ENCODE measurements around the gene IFI30. TPM values are rescaled to one million over a fixed set of nuclear protein-coding genes. Genes with fewer than 3 reads are reported as not detected.

Gene IFI30
- 8.0 and 8.5 TPM in 2 replicates for total RNA-seq

DNA sequence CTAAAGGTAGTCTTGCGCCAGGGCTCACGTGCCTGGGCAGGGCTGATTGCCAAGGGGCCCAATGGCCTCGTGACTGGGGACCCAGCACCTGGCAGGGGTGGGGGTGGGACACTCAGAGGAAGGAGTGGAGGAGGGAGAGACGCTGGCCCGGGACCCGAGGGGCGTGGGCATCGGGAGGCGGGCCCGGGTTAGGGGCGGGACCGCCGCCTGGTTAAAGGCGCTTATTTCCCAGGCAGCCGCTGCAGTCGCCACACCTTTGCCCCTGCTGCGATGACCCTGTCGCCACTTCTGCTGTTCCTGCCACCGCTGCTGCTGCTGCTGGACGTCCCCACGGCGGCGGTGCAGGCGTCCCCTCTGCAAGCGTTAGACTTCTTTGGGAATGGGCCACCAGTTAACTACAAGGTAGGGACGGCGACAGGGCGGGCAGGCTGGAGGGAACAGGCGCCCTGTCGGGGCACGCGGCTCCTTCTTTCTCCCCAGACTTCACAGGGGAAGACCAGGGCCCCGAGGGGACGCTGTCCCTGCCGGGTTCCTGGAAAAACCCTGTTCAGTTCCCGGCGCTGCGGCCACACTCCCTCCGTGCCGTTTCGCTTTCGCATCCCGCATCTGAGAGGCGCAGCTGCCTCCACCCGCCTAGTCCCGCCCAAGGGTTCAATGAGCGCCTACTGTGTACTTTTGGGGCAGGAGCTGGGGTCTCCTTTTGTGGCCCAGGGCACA is at the start of gene IFI30:
Gene IFI30, plus strand, starts transcription at position 242 of the 717 bp plus-strand sequence. Its CDS starts 29 bp downstream, at position 271.
- peak; percentile 39 for DNase-seq

DNA sequence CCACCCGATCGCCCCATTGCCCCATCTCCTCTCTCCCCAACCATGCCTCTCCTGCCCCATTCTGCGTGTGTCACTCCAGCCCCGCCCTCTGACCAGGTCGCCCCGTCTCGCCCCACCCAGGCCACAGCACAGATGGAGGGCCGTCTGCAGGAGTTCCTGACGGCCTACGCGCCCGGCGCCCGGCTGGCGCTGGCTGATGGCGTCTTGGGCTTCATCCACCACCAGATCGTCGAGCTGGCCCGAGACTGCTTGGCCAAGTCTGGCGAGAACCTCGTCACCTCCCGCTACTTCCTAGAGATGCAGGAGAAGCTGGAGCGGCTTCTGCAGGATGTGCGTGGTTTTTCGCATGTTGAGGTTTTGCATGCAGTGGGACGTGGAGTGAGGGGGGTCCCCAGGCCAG is 49.8 kb upstream of the IFI30 start:
- DNase-seq: no peak

DNA sequence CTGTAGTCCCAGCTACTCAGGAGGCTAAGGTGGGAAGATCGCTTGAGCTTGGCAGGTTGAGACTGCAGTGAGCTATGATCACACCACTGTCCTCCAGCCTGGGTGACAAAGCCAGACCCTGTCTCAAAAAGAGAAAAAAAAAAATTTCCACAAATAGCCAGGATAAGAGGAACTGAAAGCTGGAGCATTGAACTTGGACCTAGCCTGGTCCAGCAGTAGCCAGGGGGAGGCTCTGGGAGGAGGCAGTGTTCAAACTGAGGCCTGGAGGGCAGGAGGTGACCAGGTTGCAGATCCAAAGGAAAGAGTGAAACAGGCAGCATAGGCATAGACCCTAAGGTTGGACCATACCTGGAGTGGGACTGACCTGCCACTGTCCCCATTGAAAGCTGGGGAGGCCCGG is 47.5 kb upstream of the IFI30 start:
- DNase-seq: no peak

DNA sequence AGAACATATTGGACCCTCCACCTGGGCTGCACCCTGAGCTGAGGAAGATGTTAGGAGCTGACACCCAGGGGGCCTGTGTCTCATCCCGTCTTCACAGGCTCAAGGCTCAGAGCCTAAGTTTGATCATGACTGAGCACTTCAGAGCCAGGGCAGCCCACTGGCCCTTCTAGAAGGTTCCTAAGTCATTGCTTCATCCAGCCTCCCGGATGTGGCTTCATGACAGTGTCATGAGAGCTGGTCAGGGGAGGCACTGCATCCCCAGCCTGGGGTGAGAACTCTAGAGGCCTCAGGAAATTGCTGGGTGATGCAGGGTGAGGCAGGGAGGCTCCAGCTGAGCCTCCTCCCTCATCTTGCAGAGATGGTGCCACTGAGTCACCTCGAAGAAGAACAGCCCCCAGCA is 45.6 kb upstream of the IFI30 start:
- no peak for DNase-seq

DNA sequence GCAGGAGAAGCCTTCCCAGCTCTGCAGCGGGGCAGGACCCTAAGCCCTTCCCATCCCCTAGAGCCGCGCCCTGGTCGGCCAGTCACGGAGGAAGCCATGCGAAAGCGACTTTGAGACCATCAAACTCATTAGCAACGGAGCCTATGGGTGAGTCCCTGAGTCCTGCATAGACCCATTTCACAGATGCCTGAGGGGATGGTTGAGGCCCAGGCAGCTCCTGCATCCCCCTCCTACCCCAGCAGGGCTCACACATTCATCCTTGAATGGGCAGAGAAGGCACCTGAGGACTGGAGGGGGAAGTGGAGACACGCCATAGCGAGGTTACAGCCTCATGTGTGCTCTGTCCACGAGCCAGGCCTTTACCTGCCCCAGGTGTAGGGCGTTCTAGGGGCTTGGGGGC is 44.8 kb upstream of the IFI30 start:
- DNase-seq: no peak

DNA sequence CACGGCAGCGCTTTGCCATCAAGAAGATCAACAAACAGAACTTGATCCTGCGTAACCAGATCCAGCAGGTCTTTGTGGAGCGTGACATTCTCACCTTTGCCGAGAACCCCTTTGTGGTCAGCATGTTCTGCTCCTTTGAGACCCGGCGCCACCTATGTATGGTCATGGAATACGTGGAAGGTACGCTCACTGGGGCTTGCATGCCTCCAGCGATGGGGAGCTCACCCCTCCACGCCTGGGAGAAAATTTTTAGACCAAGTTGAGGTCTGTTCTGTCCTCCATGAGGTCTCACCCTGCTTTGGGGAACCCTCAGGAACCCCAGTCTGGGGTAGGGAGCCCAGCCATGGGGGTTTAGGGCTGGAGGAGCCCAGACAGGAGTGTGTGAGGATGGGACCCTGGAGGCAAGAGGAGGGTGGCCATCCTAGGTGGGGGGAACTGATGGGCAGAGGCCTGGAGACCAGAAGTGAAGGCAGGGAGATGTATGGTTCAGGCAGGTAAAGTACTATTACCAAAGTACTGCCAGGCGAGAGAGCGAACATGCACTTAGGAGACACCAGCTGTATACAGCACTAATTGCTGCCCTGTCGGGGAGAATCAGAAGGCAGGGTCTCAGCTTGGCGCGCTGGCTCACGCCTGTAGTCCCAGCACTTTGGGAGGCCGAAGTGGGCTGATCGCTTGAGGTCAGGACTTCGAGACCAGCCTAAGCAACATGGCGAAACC is 42.9 kb upstream of the IFI30 start:
- DNase-seq: no peak

DNA sequence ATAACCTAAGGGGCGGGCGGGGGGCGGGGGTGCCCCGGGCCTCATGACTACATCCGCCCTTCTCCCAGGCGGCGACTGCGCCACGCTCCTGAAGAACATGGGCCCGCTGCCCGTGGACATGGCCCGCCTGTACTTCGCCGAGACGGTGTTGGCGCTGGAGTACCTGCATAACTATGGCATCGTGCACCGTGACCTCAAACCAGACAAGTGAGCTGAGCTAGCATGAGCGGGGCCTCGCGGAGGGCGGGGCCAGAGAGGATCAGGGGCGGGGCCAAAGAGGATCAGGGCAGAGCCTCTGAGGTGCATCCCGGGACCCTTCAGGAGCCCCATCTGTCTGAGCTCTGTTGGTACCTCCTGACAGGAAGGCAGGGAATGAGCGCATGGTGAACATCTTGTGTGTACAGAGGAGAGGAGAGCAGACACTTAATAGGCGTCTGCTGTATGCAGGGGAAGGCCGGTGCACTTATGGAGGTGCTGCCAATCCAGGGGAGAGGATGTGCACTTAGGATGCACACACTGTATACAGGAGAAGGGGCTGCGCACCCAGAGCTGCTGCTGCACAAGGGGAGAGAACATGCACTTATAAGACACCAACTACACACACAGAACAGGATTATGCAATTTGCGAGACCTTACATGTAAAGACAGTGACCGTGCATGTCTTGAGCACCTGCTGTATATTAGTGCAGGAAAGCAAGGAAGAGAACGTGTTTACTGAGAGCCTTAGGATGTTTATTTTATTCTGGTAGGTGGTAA is 41.6 kb upstream of the IFI30 start:
- DNase-seq: no peak

DNA sequence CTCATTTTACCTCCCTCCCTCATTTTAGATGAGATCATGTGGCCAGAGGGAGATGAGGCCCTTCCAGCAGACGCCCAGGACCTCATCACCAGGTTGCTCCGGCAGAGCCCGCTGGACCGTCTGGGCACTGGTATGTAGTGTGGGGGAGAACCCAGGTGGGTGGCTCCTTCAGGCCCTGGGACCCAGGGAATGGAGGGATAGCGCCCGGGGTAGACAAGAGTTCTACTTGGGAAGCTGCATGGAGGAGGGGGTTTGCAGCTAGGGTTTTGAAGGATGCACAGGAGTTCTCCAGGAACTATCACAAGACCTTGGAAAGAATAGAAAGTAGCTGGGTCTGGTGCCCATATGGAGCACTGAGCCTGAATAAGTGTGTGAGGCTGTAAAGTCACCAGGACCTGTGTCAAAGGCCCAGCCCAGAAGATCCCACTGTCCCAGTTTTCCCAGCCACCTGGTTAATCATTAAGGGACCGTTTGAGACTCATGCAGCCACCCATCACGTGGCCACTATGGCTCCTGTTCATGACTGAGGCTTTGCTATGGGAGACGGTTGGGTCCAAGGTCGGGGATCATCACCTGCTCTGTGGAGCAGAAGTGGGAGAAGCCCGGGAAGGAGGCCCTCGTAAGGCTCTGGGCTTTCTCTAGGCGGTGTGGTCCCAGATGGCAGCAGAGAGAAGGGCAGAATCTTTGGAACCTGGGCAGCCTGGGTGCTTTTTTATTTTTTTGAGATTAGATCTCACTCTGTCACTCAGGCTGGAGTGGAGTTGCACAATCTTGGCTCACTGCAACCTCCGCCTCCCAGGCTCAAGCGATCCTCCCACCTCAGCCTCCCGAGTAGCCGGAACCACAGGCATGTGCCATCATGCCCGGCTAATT is 37.7 kb upstream of the IFI30 start:
- DNase-seq: no peak

DNA sequence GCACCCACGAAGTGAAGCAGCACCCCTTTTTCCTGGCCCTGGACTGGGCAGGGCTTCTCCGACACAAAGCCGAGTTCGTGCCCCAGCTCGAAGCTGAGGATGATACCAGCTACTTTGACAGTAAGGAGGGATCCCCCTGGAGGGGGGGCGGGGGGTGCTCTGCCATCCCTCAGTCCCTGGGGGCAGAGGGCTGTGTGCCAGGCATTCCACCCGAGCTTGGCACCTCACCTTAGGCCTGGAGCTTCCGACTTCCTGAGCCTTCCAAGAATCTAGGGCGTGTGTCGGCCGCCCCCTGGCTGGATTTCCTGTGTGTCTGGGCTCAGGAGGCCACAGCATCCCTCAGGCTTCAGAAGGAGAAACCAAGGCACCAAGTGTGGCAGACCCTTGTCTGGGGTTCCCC is 36.4 kb upstream of the IFI30 start:
- no peak for DNase-seq

DNA sequence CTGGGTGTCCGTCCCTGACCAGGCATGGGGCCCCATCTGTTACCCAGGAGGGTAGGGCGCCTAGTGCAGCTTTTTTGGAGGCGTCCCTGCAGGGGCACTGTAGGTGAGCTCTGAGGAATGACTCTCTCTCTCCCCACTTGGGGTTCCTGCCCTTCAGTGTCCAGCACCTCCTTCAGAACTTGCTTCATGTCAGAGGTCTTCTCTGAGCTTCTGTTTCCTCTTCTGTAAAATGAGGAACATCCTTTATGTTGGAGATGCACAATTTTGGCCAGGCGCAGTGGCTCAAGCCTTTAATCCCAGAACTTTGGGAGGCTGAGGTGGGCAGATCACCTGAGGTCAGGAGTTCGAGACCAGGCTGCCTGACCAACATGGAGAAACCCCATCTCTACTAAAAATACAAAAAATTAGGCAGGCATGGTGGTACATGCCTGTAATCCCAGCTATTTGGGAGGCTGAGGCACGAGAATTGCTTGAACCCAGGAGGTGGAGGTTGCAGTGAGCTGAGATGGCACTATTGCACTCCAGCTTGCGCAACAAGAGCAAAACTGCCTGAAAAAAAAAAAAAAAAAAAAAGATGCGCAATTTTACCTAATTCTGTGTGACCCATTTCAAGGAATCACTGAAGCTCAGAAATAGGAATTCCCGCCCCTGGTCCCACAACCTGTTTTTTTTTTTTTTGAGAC is 35.8 kb upstream of the IFI30 start:
- no peak for DNase-seq

DNA sequence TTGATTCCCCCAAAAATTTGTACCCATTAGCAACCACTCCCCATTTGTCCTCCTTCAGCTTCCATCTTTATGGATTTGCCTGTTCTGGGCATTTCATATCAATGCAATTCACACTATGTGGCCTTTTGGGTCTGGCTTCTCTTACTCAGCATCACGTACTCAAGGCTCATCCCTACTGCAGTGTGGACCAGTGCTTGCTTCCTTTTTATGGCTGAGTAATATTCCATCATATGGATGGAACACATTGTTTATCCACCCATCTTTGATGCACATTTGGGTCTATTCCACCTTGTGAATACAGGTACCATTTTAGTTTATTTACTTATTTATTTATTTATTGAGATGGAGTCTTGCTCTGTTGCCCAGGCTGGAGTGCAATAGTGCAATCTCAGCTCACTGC is 33.1 kb upstream of the IFI30 start:
- DNase-seq: no peak

DNA sequence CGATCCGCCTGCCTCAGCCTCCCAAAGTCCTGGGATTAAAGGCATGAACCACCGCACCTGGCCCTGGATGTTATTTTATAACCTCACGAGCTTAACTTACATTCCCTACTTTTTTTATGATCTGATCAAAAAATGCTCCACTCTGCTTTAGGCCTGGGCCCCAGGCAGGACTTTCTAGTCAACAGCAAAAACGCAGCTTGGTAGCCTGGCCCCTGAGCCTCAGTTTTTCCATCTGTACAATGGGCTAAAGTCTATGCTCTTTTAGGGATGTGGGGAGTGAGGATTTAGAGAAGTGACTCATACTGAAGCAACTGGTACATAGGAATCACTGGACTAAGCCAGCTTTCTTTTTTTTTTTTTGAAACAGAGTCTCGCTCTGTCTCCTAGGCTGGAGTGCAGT is 32.6 kb upstream of the IFI30 start:
- DNase-seq: no peak

DNA sequence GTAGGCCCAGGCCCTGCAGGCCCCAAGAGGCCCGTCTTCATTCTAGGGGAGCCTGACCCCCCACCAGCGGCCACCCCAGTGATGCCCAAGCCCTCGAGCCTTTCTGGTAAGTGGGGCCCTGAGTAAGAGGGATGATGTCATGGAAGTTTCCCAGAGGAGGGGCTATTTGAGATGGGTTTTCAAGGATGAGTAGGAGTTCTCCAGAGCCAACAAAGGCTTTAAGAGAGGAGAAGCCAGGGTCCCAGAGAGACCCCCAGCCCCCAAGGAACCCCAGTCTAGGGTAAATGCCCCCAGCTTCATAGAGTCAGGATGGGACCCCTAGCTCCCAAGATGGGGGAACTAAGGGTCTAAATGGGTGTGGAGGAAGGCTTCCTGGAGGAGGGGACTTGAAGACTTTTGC is 29.7 kb upstream of the IFI30 start:
- DNase-seq: no peak

DNA sequence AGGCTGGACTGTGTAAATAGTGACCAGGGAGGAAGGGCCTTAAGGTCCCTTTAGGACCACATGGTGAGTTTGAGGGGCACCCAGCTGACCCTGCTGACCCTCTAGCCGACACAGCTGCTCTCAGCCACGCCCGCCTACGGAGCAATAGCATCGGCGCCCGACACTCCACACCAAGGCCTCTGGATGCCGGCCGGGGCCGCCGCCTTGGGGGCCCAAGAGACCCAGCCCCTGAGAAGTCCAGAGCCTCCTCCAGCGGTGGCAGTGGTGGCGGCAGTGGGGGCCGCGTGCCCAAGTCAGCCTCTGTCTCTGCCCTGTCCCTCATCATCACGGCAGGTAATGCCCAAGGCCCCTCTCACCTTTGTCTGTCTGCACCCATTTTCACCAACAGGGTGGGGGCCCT is 29.3 kb upstream of the IFI30 start:
- no peak for DNase-seq

DNA sequence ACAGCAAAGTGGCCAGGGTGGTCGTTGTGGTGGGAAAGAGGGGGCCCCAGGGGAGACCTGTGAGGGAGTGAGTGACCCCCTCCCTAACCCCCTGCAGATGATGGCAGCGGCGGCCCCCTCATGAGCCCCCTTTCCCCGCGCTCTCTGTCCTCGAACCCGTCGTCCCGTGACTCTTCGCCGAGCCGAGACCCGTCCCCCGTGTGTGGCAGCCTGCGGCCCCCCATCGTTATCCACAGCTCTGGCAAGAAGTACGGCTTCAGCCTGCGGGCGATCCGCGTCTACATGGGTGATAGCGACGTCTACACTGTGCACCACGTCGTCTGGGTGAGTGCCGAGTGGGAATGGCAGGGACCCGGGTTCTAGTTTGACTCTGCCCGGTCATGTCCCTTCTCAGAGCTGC is 28.7 kb upstream of the IFI30 start:
- DNase-seq: no peak

DNA sequence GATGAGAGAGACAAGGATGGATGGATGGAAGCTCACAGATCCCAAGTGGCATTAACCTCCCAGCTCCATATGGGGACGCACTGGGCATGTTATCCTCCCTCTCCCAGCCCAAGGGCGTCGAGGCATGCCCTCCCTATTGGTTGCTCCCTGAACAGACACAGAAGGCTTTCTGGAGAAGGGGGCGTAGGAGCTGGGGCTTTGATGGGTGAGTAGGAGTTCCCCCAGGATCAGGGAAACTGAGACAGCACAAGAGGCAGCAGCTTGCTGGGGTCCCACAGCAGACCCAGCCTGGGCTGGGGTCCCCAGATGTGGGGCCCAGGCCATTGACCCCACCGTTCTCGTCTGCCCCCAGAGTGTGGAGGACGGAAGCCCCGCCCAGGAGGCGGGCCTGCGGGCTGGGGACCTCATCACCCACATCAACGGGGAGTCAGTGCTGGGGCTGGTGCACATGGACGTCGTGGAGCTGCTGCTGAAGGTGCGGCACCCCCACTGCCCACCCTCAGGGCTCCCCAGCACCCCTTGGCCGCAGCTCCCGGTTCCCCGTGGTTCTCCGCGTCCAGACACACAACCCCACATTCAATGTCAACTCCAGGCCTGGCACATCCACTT is 28.1 kb upstream of the IFI30 start:
- DNase-seq: no peak

DNA sequence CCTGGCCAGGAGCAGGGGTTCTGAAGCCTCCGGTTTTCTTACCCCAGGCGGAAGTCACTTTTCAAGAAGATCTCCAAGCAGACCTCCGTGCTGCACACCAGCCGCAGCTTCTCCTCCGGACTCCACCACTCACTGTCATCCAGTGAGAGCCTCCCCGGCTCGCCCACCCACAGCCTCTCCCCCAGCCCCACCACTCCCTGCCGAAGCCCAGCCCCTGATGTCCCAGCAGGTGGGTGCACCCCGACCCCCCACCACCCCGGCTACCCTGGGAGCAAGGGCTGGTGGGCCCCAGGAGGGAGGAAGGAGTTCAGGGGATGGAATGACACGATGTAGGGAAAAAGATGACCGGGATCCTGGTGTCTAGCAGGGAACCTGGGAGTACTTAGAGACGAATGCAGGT is 26.2 kb upstream of the IFI30 start:
- DNase-seq: no peak

DNA sequence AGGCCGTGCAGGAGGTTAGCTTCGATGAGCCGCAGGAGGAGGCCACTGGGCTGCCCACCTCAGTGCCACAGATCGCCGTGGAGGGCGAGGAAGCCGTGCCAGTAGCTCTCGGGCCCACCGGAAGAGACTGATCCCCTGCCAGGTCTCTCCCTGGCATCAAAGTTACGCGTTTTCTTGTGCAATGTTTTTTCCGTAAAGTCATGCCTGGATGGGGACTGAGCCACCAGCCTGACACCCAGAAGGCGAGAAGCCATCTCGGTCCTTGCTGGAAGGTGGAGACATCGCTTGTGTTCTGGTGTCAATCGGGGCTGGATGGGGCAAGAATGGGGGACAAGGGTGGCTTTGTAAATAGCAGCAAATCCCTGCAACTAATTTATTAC is 24.0 kb upstream of the IFI30 start:
- DNase-seq: no peak

DNA sequence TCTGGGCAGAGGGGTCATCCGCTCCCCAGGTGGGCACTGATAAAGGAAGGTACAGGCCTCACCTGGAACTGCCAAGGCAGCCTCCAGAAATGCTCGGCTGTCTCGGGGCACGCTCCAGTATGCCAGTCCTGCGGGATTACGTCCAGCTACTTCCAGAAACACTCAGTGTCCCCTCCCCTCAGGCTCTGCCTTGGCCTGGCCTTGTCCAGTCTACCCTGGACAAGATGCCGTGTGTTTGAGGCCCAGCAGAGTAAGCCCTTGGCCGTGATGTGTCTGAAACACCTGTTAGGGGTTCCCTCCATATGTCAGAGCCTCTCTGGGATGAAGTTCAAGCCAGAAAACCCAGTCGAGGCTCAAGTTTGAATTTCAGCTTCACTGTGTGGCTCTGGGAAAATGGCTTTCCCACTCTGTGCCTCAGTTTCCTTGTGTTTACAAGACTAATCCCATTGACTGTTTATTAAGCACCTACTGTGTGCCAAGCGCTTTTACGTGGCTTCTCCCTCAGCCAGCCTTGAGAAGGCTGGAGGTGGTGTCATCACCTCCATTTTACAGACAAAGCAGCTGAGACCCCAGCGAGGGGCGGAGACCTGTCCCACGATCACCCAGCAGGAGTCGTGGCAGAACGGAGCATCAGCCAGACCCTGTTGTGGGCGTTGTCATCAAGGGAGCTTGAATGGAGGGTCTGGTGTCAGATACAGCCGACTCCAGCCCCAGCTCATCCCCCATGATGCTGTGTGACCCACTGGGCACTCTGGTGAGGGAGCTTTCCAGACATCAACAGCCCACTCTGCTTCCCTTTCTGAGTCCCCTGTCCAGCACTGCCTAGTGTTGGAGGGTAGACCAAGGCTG is 22.6 kb upstream of the IFI30 start:
- DNase-seq: no peak

DNA sequence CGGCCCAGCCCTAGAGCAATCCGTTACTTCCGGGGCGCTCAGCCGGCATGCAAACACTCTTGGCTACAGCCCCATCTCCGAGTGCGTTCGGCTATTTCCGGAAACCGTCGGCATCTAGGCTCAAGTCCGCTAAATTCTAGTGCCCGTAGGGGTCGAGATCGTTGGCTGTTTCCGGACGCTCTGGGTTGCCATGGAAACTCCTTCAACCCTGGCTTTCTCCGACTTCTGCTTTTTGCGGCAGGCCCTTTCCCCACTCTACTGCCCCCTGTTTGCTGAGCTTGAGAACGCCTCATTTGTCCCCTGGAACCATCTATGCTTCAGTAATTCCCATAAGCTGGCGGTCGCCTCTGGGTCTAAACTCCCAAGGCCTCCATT is 21.2 kb upstream of the IFI30 start:
- DNase-seq: peak; percentile 98
